Measurements from ENCODE around the gene B3GALT2.

B3GALT2 gene

GRCh38 chr1:193213998-193214397, 27.6 kb upstream of the B3GALT2 start:
- Histone ChIP-seq H3K9ac (ENCODE audit: insufficient read length) (no peak overlapping the region), H3K9me3 (ENCODE audit: low read depth, low read length) (no peaks in the 10 kb centered on the region), H3K4me3 (no peak overlapping the region), H3K36me3 (ENCODE audit: insufficient read depth, low read length) (peaks cover 68% of the 10 kb centered on the region), H3K27ac (no peak overlapping the region)
- TF ChIP-seq POLR2AphosphoS5 (IDR thresholded peaks at IDR 0.05; ENCODE audit: borderline replicate concordance, low read depth, low read length) (no peak), FOXP2 (optimal IDR thresholded peaks at IDR 0.05; ENCODE audit: control extremely low read depth, extremely low read length, insufficient read depth) (no peak), EZH2 (IDR thresholded peaks at IDR 0.05) (no peak)
- DNase-seq (ENCODE audit: low read depth, low spot score): no peak

GRCh38 chr1:193212637-193213036, 26.2 kb upstream of the B3GALT2 start:
- Histone ChIP-seq H3K4me3 (no peak overlapping the region), H3K27ac (no peak overlapping the region)
- no peak for DNase-seq (ENCODE audit: low read depth, low spot score)

DNA sequence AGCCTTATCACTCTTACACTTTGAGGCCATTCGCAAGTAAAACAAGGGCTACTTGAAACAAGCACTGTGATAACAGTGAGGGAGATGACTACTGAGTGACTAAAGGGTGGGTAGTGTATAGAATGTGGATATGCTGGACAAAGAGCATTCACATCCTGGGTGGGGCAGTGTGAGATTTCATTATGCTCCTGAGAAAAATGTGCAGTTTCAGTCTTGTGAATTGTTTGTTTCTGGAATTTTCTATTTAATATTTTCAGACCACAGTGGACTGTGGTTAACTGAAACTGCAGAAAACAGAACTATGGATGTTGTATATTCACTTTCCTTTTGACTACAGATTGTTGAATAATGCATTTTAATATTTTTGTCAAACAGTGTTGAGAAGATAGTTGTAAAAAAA, 25.1 kb upstream of the B3GALT2 start:
- no peak for DNase-seq (ENCODE audit: low read depth, low spot score)
- Histone ChIP-seq H3K36me3 (ENCODE audit: insufficient read depth, low read length) (peaks cover 62% of the 10 kb centered on the region), H3K27ac (no peak overlapping the region), H3K9me3 (ENCODE audit: low read depth, low read length) (no peaks in the 10 kb centered on the region), H3K4me3 (no peak overlapping the region), H3K9ac (ENCODE audit: insufficient read length) (no peak overlapping the region)
- TF ChIP-seq POLR2AphosphoS5 (IDR thresholded peaks at IDR 0.05; ENCODE audit: borderline replicate concordance, low read depth, low read length) (no peak), FOXP2 (optimal IDR thresholded peaks at IDR 0.05; ENCODE audit: control extremely low read depth, extremely low read length, insufficient read depth) (no peak), EZH2 (IDR thresholded peaks at IDR 0.05) (no peak)

More at GRCh38 chr1:193212637-193213036, 26.2 kb upstream of the B3GALT2 start:
- Histone ChIP-seq H3K36me3 (ENCODE audit: insufficient read depth, low read length) (peaks cover 65% of the 10 kb centered on the region), H3K9ac (ENCODE audit: insufficient read length) (no peak overlapping the region), H3K9me3 (ENCODE audit: low read depth, low read length) (no peaks in the 10 kb centered on the region)
- TF ChIP-seq FOXP2 (optimal IDR thresholded peaks at IDR 0.05; ENCODE audit: control extremely low read depth, extremely low read length, insufficient read depth) (no peak), EZH2 (IDR thresholded peaks at IDR 0.05) (no peak), POLR2AphosphoS5 (IDR thresholded peaks at IDR 0.05; ENCODE audit: borderline replicate concordance, low read depth, low read length) (no peak)

DNA sequence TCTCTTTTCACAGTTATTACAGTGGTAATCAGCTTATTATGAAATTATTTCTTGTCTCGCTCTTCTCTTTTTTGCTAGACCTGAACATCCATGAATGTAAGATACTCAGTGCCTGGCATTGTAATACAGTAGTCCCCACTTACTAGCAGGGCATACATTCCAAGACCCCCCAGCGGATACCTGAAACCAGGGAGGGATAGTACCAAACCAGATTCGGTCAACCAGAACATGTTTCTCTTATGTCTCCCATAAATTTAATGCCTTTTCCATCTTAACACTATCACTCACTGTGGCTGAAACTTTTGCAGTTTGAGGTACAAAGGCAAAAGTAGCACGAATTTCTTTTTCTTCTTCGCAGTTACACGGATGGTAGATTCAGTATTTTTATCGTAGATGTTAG, 24.6 kb upstream of the B3GALT2 start:
- Histone ChIP-seq H3K9me3 (ENCODE audit: low read depth, low read length) (no peaks in the 10 kb centered on the region), H3K4me3 (no peak overlapping the region), H3K9ac (ENCODE audit: insufficient read length) (no peak overlapping the region), H3K36me3 (ENCODE audit: insufficient read depth, low read length) (peaks cover 68% of the 10 kb centered on the region), H3K27ac (no peak overlapping the region)
- DNase-seq (ENCODE audit: low read depth, low spot score): no peak
- TF ChIP-seq FOXP2 (optimal IDR thresholded peaks at IDR 0.05; ENCODE audit: control extremely low read depth, extremely low read length, insufficient read depth) (no peak), POLR2AphosphoS5 (IDR thresholded peaks at IDR 0.05; ENCODE audit: borderline replicate concordance, low read depth, low read length) (no peak), EZH2 (IDR thresholded peaks at IDR 0.05) (no peak)

DNA sequence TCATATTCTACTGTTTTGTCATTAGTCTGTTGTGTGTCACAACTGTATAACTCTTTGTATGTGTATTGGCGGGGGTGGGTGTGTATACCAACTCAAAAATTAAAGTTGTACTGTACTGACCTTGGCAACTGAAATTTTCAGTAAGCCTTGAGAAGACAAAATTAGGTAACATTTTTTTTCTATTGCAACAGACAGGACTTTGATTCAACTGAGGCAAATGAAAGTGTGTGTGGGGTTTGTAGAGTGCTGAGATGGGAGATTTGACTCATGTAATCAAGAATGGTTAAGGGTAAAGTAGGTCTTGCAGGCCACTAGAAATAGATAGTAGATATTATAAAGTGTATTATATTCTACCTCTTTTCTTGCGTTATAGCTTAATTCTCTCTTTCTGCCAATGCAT, 14.6 kb upstream of the B3GALT2 start:
- Histone ChIP-seq H3K9me3 (ENCODE audit: low read depth, low read length) (peaks cover 3% of the 10 kb centered on the region; the same call in 1 of the 2 replicates), H3K4me3 (no peak overlapping the region), H3K27ac (no peak overlapping the region), H3K36me3 (ENCODE audit: insufficient read depth, low read length) (peaks cover 16% of the 10 kb centered on the region), H3K9ac (ENCODE audit: insufficient read length) (no peak overlapping the region)
- no peak for TF ChIP-seq FOXP2 (optimal IDR thresholded peaks at IDR 0.05; ENCODE audit: control extremely low read depth, extremely low read length, insufficient read depth)
- TF ChIP-seq POLR2AphosphoS5 (IDR thresholded peaks at IDR 0.05; ENCODE audit: borderline replicate concordance, low read depth, low read length): no peak
- no peak for TF ChIP-seq EZH2 (IDR thresholded peaks at IDR 0.05)
- no peak for DNase-seq (ENCODE audit: low read depth, low spot score)

GRCh38 chr1:193199940-193200339, 13.5 kb upstream of the B3GALT2 start:
- no peak overlapping the region for H3K27ac ChIP-seq
- DNase-seq (ENCODE audit: low read depth, low spot score): no peak
- TF ChIP-seq FOXP2 (optimal IDR thresholded peaks at IDR 0.05; ENCODE audit: control extremely low read depth, extremely low read length, insufficient read depth): no peak
- no peak for TF ChIP-seq EZH2 (IDR thresholded peaks at IDR 0.05)
- no peak for TF ChIP-seq POLR2AphosphoS5 (IDR thresholded peaks at IDR 0.05; ENCODE audit: borderline replicate concordance, low read depth, low read length)
- no peak overlapping the region for H3K9ac ChIP-seq (ENCODE audit: insufficient read length)
- H3K4me3 ChIP-seq: no peak overlapping the region
- H3K9me3 ChIP-seq (ENCODE audit: low read depth, low read length): peaks cover 3% of the 10 kb centered on the region; the same call in 1 of the 2 replicates
- peaks cover 18% of the 10 kb centered on the region for H3K36me3 ChIP-seq (ENCODE audit: insufficient read depth, low read length)

DNA sequence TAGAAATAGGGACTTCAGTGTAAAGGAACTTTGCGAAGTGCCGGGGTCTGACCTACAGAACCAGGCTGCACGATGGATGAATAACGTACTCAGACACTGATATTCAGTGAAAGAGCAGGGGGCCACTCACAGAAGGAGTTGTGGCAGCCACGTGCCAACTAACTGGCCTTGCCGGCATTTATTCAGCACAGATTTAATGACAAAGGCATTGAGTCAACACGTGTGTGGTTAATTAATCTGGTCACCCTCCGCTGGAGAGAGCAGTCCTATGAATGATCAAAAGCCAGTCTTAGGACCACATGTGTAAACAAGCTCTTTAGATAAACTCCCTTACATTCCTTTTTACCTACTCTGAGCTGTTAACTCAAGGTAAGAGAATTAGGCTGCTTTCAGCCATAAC, 6.2 kb upstream of the B3GALT2 start:
- Histone ChIP-seq H3K9ac (ENCODE audit: insufficient read length) (no peak overlapping the region), H3K27ac (no peak overlapping the region), H3K36me3 (ENCODE audit: insufficient read depth, low read length) (peaks cover 21% of the 10 kb centered on the region), H3K9me3 (ENCODE audit: low read depth, low read length) (peaks cover 3% of the 10 kb centered on the region; the same call in 1 of the 2 replicates), H3K4me3 (no peak overlapping the region)
- TF ChIP-seq EZH2 (IDR thresholded peaks at IDR 0.05) (no peak), POLR2AphosphoS5 (IDR thresholded peaks at IDR 0.05; ENCODE audit: borderline replicate concordance, low read depth, low read length) (no peak), FOXP2 (optimal IDR thresholded peaks at IDR 0.05; ENCODE audit: control extremely low read depth, extremely low read length, insufficient read depth) (no peak)
- no peak for DNase-seq (ENCODE audit: low read depth, low spot score)

DNA sequence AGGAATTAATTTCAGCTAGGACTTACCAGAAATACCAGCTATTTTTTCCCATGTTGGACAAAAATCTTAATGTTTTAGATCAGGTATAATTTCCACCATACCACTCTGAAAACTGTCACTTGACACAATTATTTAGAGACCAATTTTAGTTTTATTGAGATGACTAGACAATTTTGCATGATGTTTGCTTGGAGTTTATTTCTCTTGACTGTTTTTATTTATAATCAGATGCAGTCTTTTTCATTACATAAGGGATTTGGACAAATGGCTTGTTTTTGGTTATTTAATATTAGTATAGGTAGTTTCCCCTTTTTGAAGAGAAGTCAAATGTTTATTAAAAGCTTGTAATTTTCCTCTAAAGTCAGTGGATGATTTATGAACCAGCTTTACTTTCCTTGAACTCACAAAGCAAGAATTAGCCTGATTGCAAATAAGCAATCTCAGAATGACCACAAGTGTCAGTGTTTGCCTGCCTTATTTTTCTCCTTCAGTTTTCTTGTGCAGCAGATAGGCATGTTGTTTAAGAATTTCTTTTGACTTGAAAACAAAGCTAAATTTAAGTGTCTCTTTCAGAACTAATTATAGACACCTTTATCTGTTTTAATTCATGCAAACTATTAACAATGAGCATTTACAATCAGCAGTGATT, 3.8 kb upstream of the B3GALT2 start:
- DNase-seq (ENCODE audit: low read depth, low spot score): no peak
- no peak overlapping the region for H3K9ac ChIP-seq (ENCODE audit: insufficient read length)
- no peak overlapping the region for H3K4me3 ChIP-seq
- H3K9me3 ChIP-seq (ENCODE audit: low read depth, low read length): no peaks in the 10 kb centered on the region
- no peak overlapping the region for H3K27ac ChIP-seq
- TF ChIP-seq EZH2 (IDR thresholded peaks at IDR 0.05): no peak
- no peak for TF ChIP-seq POLR2AphosphoS5 (IDR thresholded peaks at IDR 0.05; ENCODE audit: borderline replicate concordance, low read depth, low read length)
- TF ChIP-seq FOXP2 (optimal IDR thresholded peaks at IDR 0.05; ENCODE audit: control extremely low read depth, extremely low read length, insufficient read depth): no peak
- peaks cover 12% of the 10 kb centered on the region for H3K36me3 ChIP-seq (ENCODE audit: insufficient read depth, low read length)
